K562 (cell line): ENCODE results near the gene CORO6. TPM values are rescaled to one million over a fixed set of nuclear protein-coding genes. Genes with fewer than 3 reads are reported as not detected.

Experiments used
- ATAC-seq: fragments of 200-7000 bp; cut with Tn5 transposase; 3 replicates; pipeline ENCODE4 v1.9.1; 2020; ENCODE audit warnings: moderate library complexity
- BruUV-seq: library from RNA; stranded (reverse); fragments of 400-500 nt; replicated peaks from 2 replicates; lab custom pipeline; 2021; lab: Mats Ljungman, UMichigan
- CTCF ChIA-PET: fragments of 300-600 bp; formaldehyde crosslinking; extraction: SDS; loops from one replicate; lab custom pipeline; 2021; ENCODE audit warnings: low intra/inter-chr PET ratio; lab: Yijun Ruan, JAX
- POLR2A ChIA-PET: fragments of 300-600, 350-650 bp; sonication (Branson Sonifier 250); formaldehyde crosslinking; extraction: SDS; loops from one replicate; lab custom pipeline; 2021; ENCODE audit warnings: antibody characterized with exemption, inconsistent platforms; lab: Yijun Ruan, JAX
- DNase-seq, 4 experiments: peaks; one replicate each; pipeline versions ENCODE4 v3.0.0 to v3.0.0-alpha.2; 2011 to 2018; ENCODE audit warnings: low spot score in 3 of 4, mixed read lengths in 3 of 4; ENCODE audit errors: extremely low read depth in 1 of 4
- FAIRE-seq: peaks from 2 replicates; lab custom pipeline; 2011; peaks lifted over from hg19 to GRCh38; lab: Jason Lieb, UNC
- H2AFZ ChIP-seq: 2 replicates; pipeline ENCODE4 v1.6.0; 2011; ENCODE audit warnings: low read depth, low read length, control low read depth, inconsistent platforms
- H3K27ac ChIP-seq: fragments of 200-600 bp; 3 replicates; pipeline ENCODE4 v1.8.0; 2011; ENCODE audit warnings: low read depth, mild to moderate bottlenecking, control low read depth, inconsistent platforms, low read length, moderate library complexity, mixed read lengths; ENCODE audit errors: extremely low read depth
- H3K27me3 ChIP-seq, 2 experiments: fragments of 300-600 bp in 1 of 2; 2 replicates in 1 of 2; 3 replicates in 1 of 2; pipeline versions ENCODE4 v1.6.0 to v1.8.0; 2011; ENCODE audit warnings: inconsistent platforms in 2 of 2, low read length in 2 of 2, mild to moderate bottlenecking in 1 of 2, mixed read lengths in 1 of 2, moderate library complexity in 1 of 2; ENCODE audit not compliant: control insufficient read depth in 2 of 2, insufficient read depth in 2 of 2
- H3K36me3 ChIP-seq: fragments of 300-600 bp; 3 replicates; pipeline ENCODE4 v1.8.0; 2011; ENCODE audit warnings: mild to moderate bottlenecking, low read length, inconsistent platforms; ENCODE audit not compliant: control insufficient read depth, insufficient read depth
- H3K4me1 ChIP-seq, 2 experiments: fragments of 200-600 bp in 1 of 2; replicated peaks in 1 of 2; 2 replicates in 1 of 2; 3 replicates in 1 of 2; pipeline versions ENCODE4 v1.5.1 to v1.8.0; 2011; ENCODE audit warnings: inconsistent platforms in 2 of 2, low read length in 2 of 2, mild to moderate bottlenecking in 1 of 2, mixed read lengths in 1 of 2, moderate library complexity in 1 of 2; ENCODE audit not compliant: control insufficient read depth in 2 of 2, insufficient read depth in 2 of 2
- H3K4me2 ChIP-seq: 2 replicates; pipeline ENCODE4 v1.6.1; 2011; ENCODE audit warnings: low read length, control low read depth, inconsistent platforms, mixed read lengths; ENCODE audit not compliant: insufficient read depth
- H3K4me3 ChIP-seq: fragments of 200-600 bp; sonication (generic), shearing (Covaris generic); 2 replicates; pipeline ENCODE4 v1.5.1; 2016; ENCODE audit warnings: control low read depth, inconsistent platforms
- H3K79me2 ChIP-seq: fragments of 200-600 bp; 3 replicates; pipeline ENCODE4 v1.8.0; 2011; ENCODE audit warnings: low read length, inconsistent platforms; ENCODE audit not compliant: control insufficient read depth, insufficient read depth
- H3K9ac ChIP-seq, 2 experiments: 2 replicates each; pipeline versions ENCODE4 v1.6.0 to v1.6.1; 2011; ENCODE audit warnings: low read depth in 2 of 2, low read length in 2 of 2, control low read depth in 1 of 2, inconsistent platforms in 1 of 2, mild to moderate bottlenecking in 1 of 2, mixed read lengths in 1 of 2; ENCODE audit not compliant: insufficient read depth in 1 of 2
- H3K9me1 ChIP-seq: one replicate; pipeline ENCODE4 v1.6.0; 2011; ENCODE audit warnings: inconsistent platforms, mild to moderate bottlenecking, low read length, moderate library complexity; ENCODE audit not compliant: control insufficient read depth, insufficient read depth
- H3K9me3 ChIP-seq: replicated peaks from 2 replicates; pipeline ENCODE4 v1.5.1; 2011; ENCODE audit warnings: low read depth, low read length, inconsistent platforms; ENCODE audit not compliant: control insufficient read depth, insufficient read depth
- H4K20me1 ChIP-seq: replicated peaks from 2 replicates; pipeline ENCODE4 v1.6.1; 2011; ENCODE audit warnings: low read length, inconsistent platforms, mixed read lengths; ENCODE audit not compliant: control insufficient read depth, insufficient read depth
- ARID2 ChIP-seq: fragments of 450-650 bp; IDR thresholded peaks from 2 replicates; pipeline ENCODE4 v1.6.1; 2017; ENCODE audit warnings: antibody characterized with exemption, mild to moderate bottlenecking
- ASH1L ChIP-seq: fragments of 450-650 bp; IDR thresholded peaks from 2 replicates; pipeline ENCODE4 v1.6.1; 2018; ENCODE audit warnings: borderline replicate concordance, mild to moderate bottlenecking, low read depth; ENCODE audit not compliant: partially characterized antibody
- CTCF ChIP-seq, 3 experiments: IDR thresholded peaks in 2 of 3; conservative IDR thresholded peaks in 1 of 3; 2 replicates each; pipeline ENCODE4 v1.5.1; 2011 to 2012; ENCODE audit warnings: low read length in 3 of 3, mild to moderate bottlenecking in 3 of 3, control low read depth in 2 of 3, improper control_type of control experiment in 1 of 3, inconsistent platforms in 1 of 3, low read depth in 1 of 3, mixed read lengths in 1 of 3, moderate library complexity in 1 of 3; ENCODE audit not compliant: insufficient read depth in 2 of 3
- FOSL1 ChIP-seq: fragments of 200-800 bp; sonication (Bioruptor generic); conservative IDR thresholded peaks from 2 replicates; pipeline ENCODE4 v1.6.1; 2016; ENCODE audit warnings: missing genetic modification characterization, missing compliant biosample characterization
- MTF1 ChIP-seq: fragments of 250-450 bp; sonication (Bioruptor Pico); IDR thresholded peaks from 2 replicates; pipeline ENCODE4 v1.9.0; 2021; ENCODE audit warnings: moderate library complexity, mild to moderate bottlenecking, inconsistent platforms, borderline replicate concordance
- RAD21 ChIP-seq, 2 experiments: fragments of 250-450 bp in 1 of 2; fragments of 450-650 bp in 1 of 2; sonication (Bioruptor Pico) in 1 of 2; formaldehyde crosslinking in 1 of 2; IDR thresholded peaks in 1 of 2; conservative IDR thresholded peaks in 1 of 2; 2 replicates each; pipeline versions ENCODE4 v1.4.0 to v1.8.0; 2020 to 2022; ENCODE audit warnings: mild to moderate bottlenecking in 2 of 2, moderate library complexity in 1 of 2
- SFPQ ChIP-seq: fragments of 200-400 bp; formaldehyde crosslinking; IDR thresholded peaks from 2 replicates; pipeline ENCODE4 v1.6.1; 2017; ENCODE audit warnings: mild to moderate bottlenecking, low read depth, low read length, moderate library complexity
- SIX5 ChIP-seq, 2 experiments: IDR thresholded peaks; 2 replicates each; pipeline ENCODE4 v1.6.1; 2011; ENCODE audit warnings: low read length in 2 of 2, borderline replicate concordance in 1 of 2, low read depth in 1 of 2, mild to moderate bottlenecking in 1 of 2, moderate library complexity in 1 of 2; ENCODE audit not compliant: insufficient read depth in 1 of 2
- SLC30A9 ChIP-seq: fragments of 250-450 bp; sonication (Bioruptor Pico); IDR thresholded peaks from 2 replicates; pipeline ENCODE4 v1.8.0; 2022; ENCODE audit warnings: mild to moderate bottlenecking, moderate library complexity
- TAL1 ChIP-seq: fragments of 450-650 bp; IDR thresholded peaks from 2 replicates; pipeline ENCODE4 v1.6.1; 2016; ENCODE audit warnings: mild to moderate bottlenecking
- ZMIZ1 ChIP-seq, 2 experiments: fragments of 150-350 bp in 1 of 2; IDR thresholded peaks; 2 replicates each; pipeline ENCODE4 v1.6.1; 2012 to 2016; ENCODE audit warnings: low read depth in 2 of 2, low read length in 2 of 2, mild to moderate bottlenecking in 1 of 2, moderate library complexity in 1 of 2
- ZNF165 ChIP-seq: fragments of 250-450 bp; sonication (Bioruptor Pico); IDR thresholded peaks from 2 replicates; pipeline ENCODE4 v1.4.0; 2020; ENCODE audit warnings: borderline replicate concordance
- WGBS: fragments of 100-300 bp; shearing (Covaris generic); methylation state at CpG from one replicate; pipeline ENCODE4 v1.1.6; 2016; ENCODE audit warnings: low coverage, mixed read lengths; ENCODE audit not compliant: insufficient coverage; ENCODE audit errors: missing lambda C conversion rate; 5-methylcytosine and 5-hydroxymethylcytosine counted together
- in situ Hi-C: fragments of 300-500 bp; cut with MboI; formaldehyde crosslinking; loops from 4 replicates; pipeline ENCODE4 v1.15.0; 2018; ENCODE audit warnings: inconsistent platforms, mixed read lengths
- intact Hi-C: fragments of 100-400 bp; cut with micrococcal nuclease; formaldehyde crosslinking; loops from 2 replicates; pipeline ENCODE4 v1.14.2; 2022
- polyA plus RNA-seq, 8 experiments: library from polyadenylated mRNA; depleted of rRNA in 4 of 8; stranded (reverse) in 5 of 8; unstranded in 3 of 8; fragments of >200 nt; fragmentation: Nextera tagmentation in 2 of 8; fragmentation: Illumina TruSeq in 1 of 8; extraction: Ambion mirVana in 2 of 8; extraction: Trizol in 1 of 8; gene quantifications; 2 replicates each; pipeline versions ENCODE4 v1.2.1 to v1.2.3, GENCODE V29; 2011 to 2014; ENCODE audit warnings: inconsistent platforms in 1 of 8, missing spikeins in 1 of 8
- total RNA-seq, 7 experiments: library from RNA; depleted of rRNA in 6 of 7; stranded (reverse); fragments of >200 nt in 6 of 7; fragmentation: Illumina TruSeq in 2 of 7; extraction: Trizol in 2 of 7; gene quantifications; 2 replicates each; pipeline versions ENCODE4 v1.2.1 to v1.2.3, GENCODE V29; 2011 to 2021; ENCODE audit warnings: low replicate concordance in 1 of 7

CORO6 gene
- total and polyA plus RNA-seq, 9 of the 15 experiments (the other 6 are each of a cell fraction or from before 2014, with no cell fraction given): 0.04 to 11.9 (median 2.4) TPM

GRCh38 chr17:29585080-29585751 is 37.5 kb downstream of the CORO6 start:
- Histone ChIP-seq H3K4me3 (no peak overlapping the region), H3K9ac (peak overlapping the region in 1 of 2 experiments; percentile 75; a peak in 2 of 4 replicates), H3K36me3 (peaks cover 18% of the 10 kb centered on the region; the same call in 1 of the 3 replicates), H2AFZ (no peak overlapping the region), H4K20me1 (no peaks in the 10 kb centered on the region; the same call in 1 of the 2 replicates), H3K4me1 (peaks cover 15 to 59% of the 10 kb centered on the region in 2 experiments), H3K4me2 (no peak overlapping the region), H3K79me2 (peaks cover 24% of the 10 kb centered on the region), H3K9me1 (peaks cover 2% of the 10 kb centered on the region), H3K9me3 (no peaks in the 10 kb centered on the region), H3K27me3 (no peaks in the 10 kb centered on the region), H3K27ac (no peak overlapping the region)
- ChIA-PET CTCF (interaction anchor here (0.6 to 0.8 kb wide), 2 partner anchors 32 to 348 kb away, joined by 3 read pairs; no protein-coding TSS in a partner anchor), POLR2A (interaction anchor here (0.6 to 3.8 kb wide), 3 partner anchors 8 to 199 kb away, joined by 3 to 25 read pairs (median 4); no protein-coding TSS in a partner anchor)
- WGBS: 59% methylated on average over 8 of the region's 8 CpGs
- DNase-seq (peak in 2 of 4 experiments; percentile 30 to 36), FAIRE-seq (no peak), ATAC-seq (no peak)
- in situ Hi-C loops (no loop called here), intact Hi-C loops (no loop called here)
- no TSS peak for BruUV-seq
- TF ChIP-seq SFPQ (no peak), TAL1 (no peak), ZNF165 (CRISPR knock-in tag) (no peak), SLC30A9 (CRISPR knock-in tag) (no peak), SIX5 (IDR thresholded peaks at IDR 0.05; ENCODE audit: borderline replicate concordance in 1 of 2, insufficient read depth in 1 of 2, low read depth in 1 of 2, low read length in 2 of 2) (no peak), CTCF (IDR thresholded peaks at IDR 0.05 in 2 of 3, conservative IDR thresholded peaks at IDR 0.05 in 1 of 3; ENCODE audit: insufficient read depth in 2 of 3, low read depth in 1 of 3, low read length in 3 of 3) (peak; percentile 35 to 63 (median 54); a peak in 5 of 6 replicates), ARID2 (no peak), ZMIZ1 (IDR thresholded peaks at IDR 0.05; ENCODE audit: low read depth in 2 of 2, low read length in 2 of 2) (no peak), MTF1 (CRISPR knock-in tag) (no peak), FOSL1 (tag) (no peak), ASH1L (no peak), RAD21 (CRISPR knock-in tag; conservative IDR thresholded peaks at IDR 0.05 in 1 of 2, IDR thresholded peaks at IDR 0.05 in 1 of 2) (peak in 1 of 2 experiments; percentile 41; a peak in 2 of 4 replicates)
